ENCODE results near the gene XRCC3.
"Not testable (repeated sequence)": the region's sequence is repeated elsewhere in the genome, so short reads cannot be mapped to it uniquely, and the experiment has no call there.

XRCC3 gene

GRCh38 chr14:103694572-103695026 is 20.7 kb downstream of the XRCC3 start:
- Histone ChIP-seq H3K9ac (ENCODE audit: low read length) (no peak overlapping the region), H3K36me3 (ENCODE audit: insufficient read depth, low read length) (peaks cover 48% of the 10 kb centered on the region), H3K27ac (ENCODE audit: low read depth, low read length) (no peak overlapping the region), H3K4me3 (ENCODE audit: low read depth in 1 of 2, low read length in 2 of 2) (no peak overlapping the region), H3K27me3 (ENCODE audit: control insufficient read depth in 1 of 2, insufficient read depth in 2 of 2, low read length in 2 of 2) (no peaks in the 10 kb centered on the region), H3K9me3 (ENCODE audit: low read length) (no peaks in the 10 kb centered on the region), H3K4me1 (ENCODE audit: insufficient read depth, low read length) (peaks cover 33% of the 10 kb centered on the region)

GRCh38 chr14:103693515-103693914 is 21.7 kb downstream of the XRCC3 start:
- no peaks in the 10 kb centered on the region for H3K27me3 ChIP-seq (ENCODE audit: control insufficient read depth in 1 of 2, insufficient read depth in 2 of 2, low read length in 2 of 2)
- peaks cover 36% of the 10 kb centered on the region for H3K4me1 ChIP-seq (ENCODE audit: insufficient read depth, low read length)
- no peaks in the 10 kb centered on the region for H3K9me3 ChIP-seq (ENCODE audit: low read length)
- no peak overlapping the region for H3K27ac ChIP-seq (ENCODE audit: low read depth, low read length)
- H3K4me3 ChIP-seq (ENCODE audit: low read depth in 1 of 2, low read length in 2 of 2), result no peak overlapping the region
- H3K36me3 ChIP-seq (ENCODE audit: insufficient read depth, low read length), result peaks cover 40% of the 10 kb centered on the region
- H3K9ac ChIP-seq (ENCODE audit: low read length), result no peak overlapping the region

GRCh38 chr14:103692871-103693270 is 22.4 kb downstream of the XRCC3 start:
- H3K27me3 ChIP-seq (ENCODE audit: control insufficient read depth in 1 of 2, insufficient read depth in 2 of 2, low read length in 2 of 2), result no peaks in the 10 kb centered on the region
- H3K4me1 ChIP-seq (ENCODE audit: insufficient read depth, low read length), result peaks cover 29% of the 10 kb centered on the region
- H3K9me3 ChIP-seq (ENCODE audit: low read length), result no peaks in the 10 kb centered on the region
- H3K9ac ChIP-seq (ENCODE audit: low read length), result no peak overlapping the region
- H3K36me3 ChIP-seq (ENCODE audit: insufficient read depth, low read length), result peaks cover 34% of the 10 kb centered on the region
- no peak overlapping the region for H3K4me3 ChIP-seq (ENCODE audit: low read depth in 1 of 2, low read length in 2 of 2)
- no peak overlapping the region for H3K27ac ChIP-seq (ENCODE audit: low read depth, low read length)

- Histone ChIP-seq H3K27ac (ENCODE audit: low read depth, low read length) (no peak overlapping the region), H3K9me3 (ENCODE audit: low read length) (no peaks in the 10 kb centered on the region), H3K27me3 (ENCODE audit: control insufficient read depth in 1 of 2, insufficient read depth in 2 of 2, low read length in 2 of 2) (no peaks in the 10 kb centered on the region), H3K4me1 (ENCODE audit: insufficient read depth, low read length) (peaks cover 22% of the 10 kb centered on the region), H3K9ac (ENCODE audit: low read length) (no peak overlapping the region), H3K36me3 (ENCODE audit: insufficient read depth, low read length) (peaks cover 30% of the 10 kb centered on the region), H3K4me3 (ENCODE audit: low read depth in 1 of 2, low read length in 2 of 2) (no peak overlapping the region)
Observed at GRCh38 chr14:103692159-103692558, 23.1 kb downstream of the XRCC3 start.

- Histone ChIP-seq H3K36me3 (ENCODE audit: insufficient read depth, low read length) (peaks cover 35% of the 10 kb centered on the region), H3K4me1 (ENCODE audit: insufficient read depth, low read length) (peaks cover 17% of the 10 kb centered on the region)
- H3K27me3 ChIP-seq (ENCODE audit: control insufficient read depth in 1 of 2, insufficient read depth in 2 of 2, low read length in 2 of 2); H3K27ac ChIP-seq (ENCODE audit: low read depth, low read length); H3K9ac ChIP-seq (ENCODE audit: low read length); H3K9me3 ChIP-seq (ENCODE audit: low read length); H3K4me3 ChIP-seq (ENCODE audit: low read depth in 1 of 2, low read length in 2 of 2): not testable (repeated sequence)
Observed at GRCh38 chr14:103691655-103692054, 23.6 kb downstream of the XRCC3 start.

- H3K9ac ChIP-seq (ENCODE audit: low read length), result no peak overlapping the region
- no peaks in the 10 kb centered on the region for H3K9me3 ChIP-seq (ENCODE audit: low read length)
- H3K27ac ChIP-seq (ENCODE audit: low read depth, low read length), result no peak overlapping the region
- peaks cover 6% of the 10 kb centered on the region for H3K4me1 ChIP-seq (ENCODE audit: insufficient read depth, low read length)
- peaks cover 48% of the 10 kb centered on the region for H3K36me3 ChIP-seq (ENCODE audit: insufficient read depth, low read length)
- H3K27me3 ChIP-seq (ENCODE audit: control insufficient read depth in 1 of 2, insufficient read depth in 2 of 2, low read length in 2 of 2), result no peaks in the 10 kb centered on the region
- H3K4me3 ChIP-seq (ENCODE audit: low read depth in 1 of 2, low read length in 2 of 2), result no peak overlapping the region
Observed at GRCh38 chr14:103690332-103690731, 24.9 kb downstream of the XRCC3 start.

- Histone ChIP-seq H3K4me1 (ENCODE audit: insufficient read depth, low read length) (peaks cover 5% of the 10 kb centered on the region), H3K9ac (ENCODE audit: low read length) (no peak overlapping the region), H3K27ac (ENCODE audit: low read depth, low read length) (no peak overlapping the region), H3K36me3 (ENCODE audit: insufficient read depth, low read length) (peaks cover 46% of the 10 kb centered on the region), H3K27me3 (ENCODE audit: control insufficient read depth in 1 of 2, insufficient read depth in 2 of 2, low read length in 2 of 2) (no peaks in the 10 kb centered on the region), H3K4me3 (ENCODE audit: low read depth in 1 of 2, low read length in 2 of 2) (no peak overlapping the region), H3K9me3 (ENCODE audit: low read length) (no peaks in the 10 kb centered on the region)
Observed at GRCh38 chr14:103688906-103689902, 26.0 kb downstream of the XRCC3 start.

GRCh38 chr14:103688441-103688840 is 26.8 kb downstream of the XRCC3 start:
- Histone ChIP-seq H3K4me3 (ENCODE audit: low read depth in 1 of 2, low read length in 2 of 2) (no peak overlapping the region), H3K36me3 (ENCODE audit: insufficient read depth, low read length) (peaks cover 41% of the 10 kb centered on the region), H3K27ac (ENCODE audit: low read depth, low read length) (no peak overlapping the region)

GRCh38 chr14:103687712-103688111 is 27.5 kb downstream of the XRCC3 start:
- Histone ChIP-seq H3K36me3 (ENCODE audit: insufficient read depth, low read length) (peaks cover 43% of the 10 kb centered on the region), H3K4me3 (ENCODE audit: low read depth in 1 of 2, low read length in 2 of 2) (no peak overlapping the region), H3K4me1 (ENCODE audit: insufficient read depth, low read length) (peaks cover 5% of the 10 kb centered on the region), H3K27me3 (ENCODE audit: control insufficient read depth in 1 of 2, insufficient read depth in 2 of 2, low read length in 2 of 2) (no peaks in the 10 kb centered on the region), H3K9ac (ENCODE audit: low read length) (no peak overlapping the region), H3K9me3 (ENCODE audit: low read length) (no peaks in the 10 kb centered on the region), H3K27ac (ENCODE audit: low read depth, low read length) (no peak overlapping the region)

More at GRCh38 chr14:103688441-103688840, 26.8 kb downstream of the XRCC3 start:
- Histone ChIP-seq H3K4me1 (ENCODE audit: insufficient read depth, low read length) (peaks cover 5% of the 10 kb centered on the region), H3K9me3 (ENCODE audit: low read length) (no peaks in the 10 kb centered on the region), H3K27me3 (ENCODE audit: control insufficient read depth in 1 of 2, insufficient read depth in 2 of 2, low read length in 2 of 2) (no peaks in the 10 kb centered on the region), H3K9ac (ENCODE audit: low read length) (no peak overlapping the region)

- no peaks in the 10 kb centered on the region for H3K27me3 ChIP-seq (ENCODE audit: control insufficient read depth in 1 of 2, insufficient read depth in 2 of 2, low read length in 2 of 2)
- no peak overlapping the region for H3K27ac ChIP-seq (ENCODE audit: low read depth, low read length)
- H3K9me3 ChIP-seq (ENCODE audit: low read length), result no peaks in the 10 kb centered on the region
- H3K4me1 ChIP-seq (ENCODE audit: insufficient read depth, low read length), result peaks cover 5% of the 10 kb centered on the region
- H3K36me3 ChIP-seq (ENCODE audit: insufficient read depth, low read length), result peaks cover 43% of the 10 kb centered on the region
- no peak overlapping the region for H3K4me3 ChIP-seq (ENCODE audit: low read depth in 1 of 2, low read length in 2 of 2)
- H3K9ac ChIP-seq (ENCODE audit: low read length), result no peak overlapping the region
Observed at GRCh38 chr14:103686831-103687485, 28.3 kb downstream of the XRCC3 start.

GRCh38 chr14:103685276-103686211 is 29.7 kb downstream of the XRCC3 start:
- H3K4me3 ChIP-seq (ENCODE audit: low read depth in 1 of 2, low read length in 2 of 2), result no peak overlapping the region
- H3K36me3 ChIP-seq (ENCODE audit: insufficient read depth, low read length), result peaks cover 52% of the 10 kb centered on the region
- H3K27me3 ChIP-seq (ENCODE audit: control insufficient read depth in 1 of 2, insufficient read depth in 2 of 2, low read length in 2 of 2), result no peaks in the 10 kb centered on the region
- no peak overlapping the region for H3K9ac ChIP-seq (ENCODE audit: low read length)
- no peak overlapping the region for H3K27ac ChIP-seq (ENCODE audit: low read depth, low read length)
- H3K9me3 ChIP-seq (ENCODE audit: low read length), result no peaks in the 10 kb centered on the region
- peaks cover 5% of the 10 kb centered on the region for H3K4me1 ChIP-seq (ENCODE audit: insufficient read depth, low read length)
